Esophagus muscularis mucosa (tissue), 4 donors: ENCODE results near the gene VGF.

ENCODE experiments used
- EP300 ChIP-seq: sonication (generic); formaldehyde crosslinking; IDR thresholded peaks from one replicate; pipeline ENCODE4 v1.6.1; 2017; ENCODE audit warnings: antibody characterized with exemption
- POLR2A ChIP-seq: fragments of 450-650 bp; IDR thresholded peaks from one replicate; pipeline ENCODE4 v1.6.1; 2017; ENCODE audit warnings: antibody characterized with exemption, moderate library complexity, mild to moderate bottlenecking, low read depth
- POLR2AphosphoS5 ChIP-seq, 2 donors: sonication (generic); formaldehyde crosslinking; IDR thresholded peaks; one replicate each; pipeline ENCODE4 v1.6.1; 2017; ENCODE audit warnings: antibody characterized with exemption in 2 of 2
- TF ChIP-seq, protein P1 (sequence below), 3 experiments: fragments of 200-600 bp in 2 of 3; fragments of 450-650 bp in 1 of 3; sonication (generic) in 2 of 3; IDR thresholded peaks; one replicate each; pipeline ENCODE4 v1.5.1; 2017 to 2019; ENCODE audit warnings: antibody characterized with exemption in 3 of 3, mild to moderate bottlenecking in 2 of 3, moderate library complexity in 1 of 3

GRCh38 chr7:101161692-101162471 lies 3.5 kb downstream of the VGF start:
- TF ChIP-seq POLR2A (no peak), EP300 (no peak), POLR2AphosphoS5 (IDR thresholded peaks at IDR 0.05) (no peak)
- TF ChIP-seq, protein P1, sequence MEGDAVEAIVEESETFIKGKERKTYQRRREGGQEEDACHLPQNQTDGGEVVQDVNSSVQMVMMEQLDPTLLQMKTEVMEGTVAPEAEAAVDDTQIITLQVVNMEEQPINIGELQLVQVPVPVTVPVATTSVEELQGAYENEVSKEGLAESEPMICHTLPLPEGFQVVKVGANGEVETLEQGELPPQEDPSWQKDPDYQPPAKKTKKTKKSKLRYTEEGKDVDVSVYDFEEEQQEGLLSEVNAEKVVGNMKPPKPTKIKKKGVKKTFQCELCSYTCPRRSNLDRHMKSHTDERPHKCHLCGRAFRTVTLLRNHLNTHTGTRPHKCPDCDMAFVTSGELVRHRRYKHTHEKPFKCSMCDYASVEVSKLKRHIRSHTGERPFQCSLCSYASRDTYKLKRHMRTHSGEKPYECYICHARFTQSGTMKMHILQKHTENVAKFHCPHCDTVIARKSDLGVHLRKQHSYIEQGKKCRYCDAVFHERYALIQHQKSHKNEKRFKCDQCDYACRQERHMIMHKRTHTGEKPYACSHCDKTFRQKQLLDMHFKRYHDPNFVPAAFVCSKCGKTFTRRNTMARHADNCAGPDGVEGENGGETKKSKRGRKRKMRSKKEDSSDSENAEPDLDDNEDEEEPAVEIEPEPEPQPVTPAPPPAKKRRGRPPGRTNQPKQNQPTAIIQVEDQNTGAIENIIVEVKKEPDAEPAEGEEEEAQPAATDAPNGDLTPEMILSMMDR (IDR thresholded peaks at IDR 0.05), result no peak
